HG03064 (cell line): ENCODE data around the gene MACROD2.

Source experiments
- ATAC-seq: cut with Tn5 transposase; IDR thresholded peaks from one replicate; pipeline ENCODE4 v1.9.1; 2021; ENCODE audit warnings: low read depth; ENCODE audit not compliant: unreplicated experiment

MACROD2 gene

GRCh38 chr20:15047042-15047441 lies 1051.7 kb downstream of the MACROD2 start:
- ATAC-seq: no peak

- no peak for ATAC-seq
Measured at GRCh38 chr20:15047601-15048000, 1052.3 kb downstream of the MACROD2 start.

GRCh38 chr20:15056246-15056645 lies 1060.9 kb downstream of the MACROD2 start:
- no peak for ATAC-seq

GRCh38 chr20:15058841-15059240 lies 1063.5 kb downstream of the MACROD2 start:
- no peak for ATAC-seq

- ATAC-seq: no peak
Measured at GRCh38 chr20:15059438-15059837, 1064.1 kb downstream of the MACROD2 start.

- no peak for ATAC-seq
Measured at GRCh38 chr20:15060265-15061060, 1065.1 kb downstream of the MACROD2 start.

GRCh38 chr20:15061061-15061430 lies 1065.7 kb downstream of the MACROD2 start:
- no peak for ATAC-seq

GRCh38 chr20:15061955-15062354 lies 1066.6 kb downstream of the MACROD2 start:
- ATAC-seq: no peak

GRCh38 chr20:15063081-15063480 lies 1067.8 kb downstream of the MACROD2 start:
- ATAC-seq: no peak

GRCh38 chr20:15064741-15065140 lies 1069.4 kb downstream of the MACROD2 start:
- ATAC-seq: no peak

- no peak for ATAC-seq
Measured at GRCh38 chr20:15065794-15066193, 1070.5 kb downstream of the MACROD2 start.

- ATAC-seq: no peak
Measured at GRCh38 chr20:15068486-15068885, 1073.2 kb downstream of the MACROD2 start.

- no peak for ATAC-seq
Measured at GRCh38 chr20:15069355-15069754, 1074.0 kb downstream of the MACROD2 start.

GRCh38 chr20:15071085-15071808 lies 1075.9 kb downstream of the MACROD2 start:
- ATAC-seq: no peak

- ATAC-seq: no peak
Measured at GRCh38 chr20:15072316-15072715, 1077.0 kb downstream of the MACROD2 start.

- ATAC-seq: no peak
Measured at GRCh38 chr20:15075586-15075985, 1080.3 kb downstream of the MACROD2 start.

- ATAC-seq: no peak
Measured at GRCh38 chr20:15076785-15077184, 1081.5 kb downstream of the MACROD2 start.

- ATAC-seq: no peak
Measured at GRCh38 chr20:15077733-15078250, 1082.5 kb downstream of the MACROD2 start.

- ATAC-seq: no peak
Measured at GRCh38 chr20:15079594-15080340, 1084.5 kb downstream of the MACROD2 start.

- no peak for ATAC-seq
Measured at GRCh38 chr20:15081261-15081660, 1085.9 kb downstream of the MACROD2 start.

- ATAC-seq: no peak
Measured at GRCh38 chr20:15091421-15092037, 1096.2 kb downstream of the MACROD2 start.
